ENCODE results near the gene TNFRSF12A. TPM values are rescaled to one million over a fixed set of nuclear protein-coding genes. Genes with fewer than 3 reads are reported as not detected.

TNFRSF12A gene
- total and polyA plus RNA-seq, 2 of the 13 experiments (the other 11 are each of a cell fraction or from before 2014, with no cell fraction given) = 61.9 to 66.0 TPM

DNA sequence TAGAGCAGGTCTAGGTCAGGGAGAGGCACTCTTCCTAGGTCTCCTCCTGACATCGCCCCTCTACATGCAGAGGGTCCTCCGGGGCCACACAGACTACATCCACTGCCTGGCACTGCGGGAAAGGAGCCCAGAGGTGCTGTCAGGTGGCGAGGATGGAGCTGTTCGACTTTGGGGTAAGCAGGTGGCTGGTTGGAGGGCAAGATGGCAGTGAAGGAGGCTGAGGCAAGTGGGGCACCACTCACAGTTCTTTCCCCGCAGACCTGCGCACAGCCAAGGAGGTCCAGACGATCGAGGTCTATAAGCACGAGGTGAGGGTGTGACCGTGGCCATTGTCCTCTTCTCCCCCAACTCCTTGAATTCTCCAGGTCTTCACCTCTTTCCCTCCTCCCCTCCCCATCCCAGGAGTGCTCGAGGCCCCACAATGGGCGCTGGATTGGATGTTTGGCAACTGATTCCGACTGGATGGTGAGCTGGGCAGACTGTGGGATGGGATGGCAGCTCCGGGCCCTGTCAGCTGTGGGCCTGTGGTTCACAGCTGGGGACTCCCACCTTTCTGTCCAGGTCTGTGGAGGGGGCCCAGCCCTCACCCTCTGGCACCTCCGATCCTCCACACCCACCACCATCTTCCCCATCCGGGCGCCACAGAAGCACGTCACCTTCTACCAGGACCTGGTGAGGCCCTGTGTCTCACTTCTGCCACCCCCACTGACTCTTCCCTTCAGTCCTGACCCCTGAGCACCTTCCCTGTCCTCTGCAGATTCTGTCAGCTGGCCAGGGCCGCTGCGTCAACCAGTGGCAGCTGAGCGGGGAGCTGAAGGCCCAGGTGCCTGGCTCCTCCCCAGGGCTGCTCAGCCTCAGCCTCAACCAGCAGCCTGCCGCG lies 6.7 kb downstream of the TNFRSF12A start:
- CTCF ChIA-PET (ENCODE audit: low intra/inter-chr PET ratio, low total read pairs) = no interaction called here
- Histone ChIP-seq H3K79me2 (ENCODE audit: insufficient read depth, low read length) (peaks cover 5% of the 10 kb centered on the region), H3K9me3 (ENCODE audit: low read length) (no peaks in the 10 kb centered on the region), H4K20me1 (ENCODE audit: insufficient read depth, low read length) (peaks cover 23% of the 10 kb centered on the region; the same call in 1 of the 2 replicates), H3K4me3 (replicated peaks in 1 of 3; ENCODE audit: insufficient read depth in 1 of 3, low read depth in 2 of 3, low read length in 3 of 3) (no peak overlapping the region), H3K27ac (ENCODE audit: extremely low read length, insufficient read depth, low read length) (no peak overlapping the region), H3K27me3 (ENCODE audit: control insufficient read depth in 1 of 2, insufficient read depth in 2 of 2, low read length in 2 of 2) (peaks cover 5 to 32% of the 10 kb centered on the region in 2 experiments), H2AFZ (ENCODE audit: low read length) (no peak overlapping the region), H3K36me3 (replicated peaks in 1 of 2; ENCODE audit: control insufficient read depth in 1 of 2, insufficient read depth in 2 of 2, low read length in 2 of 2) (peaks cover 16 to 17% of the 10 kb centered on the region in 2 experiments; a peak in 4 of 5 replicates), H3K4me1 (ENCODE audit: insufficient read depth, low read length) (peaks cover 47% of the 10 kb centered on the region), H3K9ac (ENCODE audit: insufficient read depth, low read depth, low read length) (no peak overlapping the region), H3K4me2 (ENCODE audit: low read depth, low read length) (no peak overlapping the region)
- intact Hi-C loops (cut with micrococcal nuclease; ENCODE audit: unreplicated experiment) = no loop called here
- no peak for ATAC-seq
- POLR2A ChIA-PET = interaction anchor here (0.9 to 18.8 kb wide), 8 partner anchors 16 to 104 kb away, joined by 3 to 750 read pairs (median 6); partner anchors contain the start of genes CLDN9 and IL32
- no peak for FAIRE-seq
- no peak for TF ChIP-seq SMAD3 (CRISPR knock-in tag; IDR thresholded peaks at IDR 0.05)
- no peak for TF ChIP-seq TP53 (CRISPR knock-in tag; conservative IDR thresholded peaks at IDR 0.05)
- TF ChIP-seq CENPT (CRISPR knock-in tag; IDR thresholded peaks at IDR 0.05; ENCODE audit: low read depth) = no peak
- peak; percentile 40 for TF ChIP-seq AGO2 (optimal IDR thresholded peaks at IDR 0.05; ENCODE audit: low read depth, low read length)
- no peak for TF ChIP-seq ARHGAP35 (CRISPR knock-in tag; IDR thresholded peaks at IDR 0.05; ENCODE audit: borderline replicate concordance)
- TF ChIP-seq BRD4 (CRISPR knock-in tag; IDR thresholded peaks at IDR 0.05) = no peak
- TF ChIP-seq POLR2A (IDR thresholded peaks at IDR 0.05; ENCODE audit: insufficient read depth in 1 of 2, low read depth in 2 of 2, low read length in 2 of 2) = 0 out of 4 replicates have a peak, but pooled peaks of 1 of the 2 experiments have one; percentile 16
- TF ChIP-seq SP140L (CRISPR knock-in tag; IDR thresholded peaks at IDR 0.05; ENCODE audit: borderline replicate concordance) = no peak
- in situ Hi-C loops (cut with HindIII; ENCODE audit: extremely low pct_ligation_motif_present, low pct_unique_long_range_greater_than_20kb) = no loop called here
- no peak for DNase-seq (ENCODE audit: low spot score)
- WGBS (ENCODE audit: low lambda C conversion rate) = 94% methylated on average over 21 of the region's 24 CpGs
- no TSS peak for BruUV-seq (replicated peaks)

Data from HepG2 (cell line).